Stimulated activated CD8-positive, alpha-beta memory T cell treated with anti-CD3 and anti-CD28 coated beads, Interleukin-7, amount 100 ng/mL, for 1 hour (primary cell): Measurements from ENCODE around the gene WFDC10A.
"Not testable (repeated sequence)": the region's sequence is repeated elsewhere in the genome, so short reads cannot be mapped to it uniquely, and the experiment has no call there.

Experiments
- DNase-seq, 2 donors: peaks; one replicate each; pipeline ENCODE4 v3.0.0-alpha.2; 2020; ENCODE audit warnings: low read depth in 2 of 2

Gene WFDC10A

GRCh38 chr20:45629496-45630100 is at the start of gene WFDC10A:
Gene WFDC10A (plus strand): TSS chr20:45629739. CDS start chr20:45629814, 75 bp downstream.
- no peak for DNase-seq

DNA sequence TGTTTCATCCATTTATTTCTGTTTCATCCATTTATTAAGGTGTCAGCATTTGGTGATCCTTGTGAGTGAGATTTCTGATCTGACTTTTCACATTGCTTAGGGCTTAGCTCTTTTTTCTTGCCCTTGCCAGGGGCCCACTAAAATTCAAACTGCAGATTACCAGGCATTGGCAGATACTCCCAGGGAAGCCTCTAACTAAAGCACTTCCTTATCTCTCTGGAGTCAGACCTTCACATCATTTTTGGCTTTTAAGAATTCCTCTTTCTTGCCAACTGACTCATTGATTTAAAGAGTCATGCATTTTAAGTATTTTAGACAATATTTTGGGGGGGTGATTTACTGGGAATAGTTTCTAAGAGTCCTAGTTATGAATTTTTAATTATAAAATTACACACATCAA is 47.8 kb upstream of the WFDC10A start:
- DNase-seq, result no peak

- no peak for DNase-seq
Measured at GRCh38 chr20:45583502-45583901, 46.0 kb upstream of the WFDC10A start.

DNA sequence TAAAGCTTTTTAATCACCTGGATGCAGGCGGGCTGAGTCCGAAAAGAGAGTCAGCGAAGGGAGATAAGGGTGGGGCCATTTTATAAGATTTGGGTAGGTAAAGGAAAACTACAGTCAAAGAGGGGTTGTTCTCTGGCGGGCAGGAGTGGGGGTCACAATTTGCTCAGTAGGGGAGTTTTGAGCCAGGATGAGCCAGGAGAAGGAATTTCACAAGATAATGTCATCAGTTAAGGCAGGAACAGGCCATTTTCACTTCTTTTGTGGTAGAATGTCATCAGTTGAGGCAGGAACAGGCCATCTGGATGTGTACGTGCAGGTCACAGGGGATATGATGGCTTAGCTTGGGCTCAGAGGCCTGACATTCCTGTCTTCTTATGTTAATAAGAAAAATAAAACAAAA is 45.2 kb upstream of the WFDC10A start:
- DNase-seq, result not testable (repeated sequence)

DNA sequence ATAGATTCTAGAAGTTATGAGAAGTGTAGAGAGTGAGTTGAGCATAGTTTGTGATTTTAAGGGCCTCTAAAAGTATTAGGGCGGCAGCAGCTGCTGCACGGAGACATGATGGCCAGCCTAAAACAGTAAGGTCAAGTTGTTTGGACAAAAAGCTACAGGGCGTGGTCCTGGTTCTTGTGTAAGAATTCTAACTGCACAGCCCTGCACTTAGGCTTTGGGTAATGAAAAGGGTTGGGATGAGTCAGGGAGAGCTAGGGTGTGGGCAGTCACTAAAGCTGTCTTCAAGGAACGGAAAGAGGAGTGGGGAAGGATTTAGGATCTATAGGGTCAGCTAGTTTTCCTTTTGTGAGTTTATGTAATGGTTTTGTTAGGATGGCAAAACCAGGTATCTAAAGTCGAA is 43.6 kb upstream of the WFDC10A start:
- not testable (repeated sequence) for DNase-seq

DNA sequence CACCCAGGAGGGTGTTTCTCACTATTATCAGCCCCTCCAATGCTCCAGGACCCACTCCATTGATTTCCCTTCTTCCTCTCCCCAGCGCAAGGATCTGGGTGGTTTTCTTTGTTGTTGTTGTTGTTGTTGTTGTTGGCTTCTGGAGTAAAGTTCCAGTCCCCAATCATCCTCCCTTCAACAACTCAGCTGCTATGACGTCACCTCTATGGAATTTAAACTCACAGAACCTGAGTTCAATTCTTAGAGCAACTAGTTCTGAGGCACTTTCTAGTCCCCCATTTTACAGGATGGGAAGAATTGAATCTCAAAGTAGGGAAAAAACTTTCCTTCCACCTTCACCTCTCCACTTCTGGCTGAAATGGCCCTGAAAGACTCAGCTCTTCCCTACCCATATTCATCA is 40.7 kb upstream of the WFDC10A start:
- no peak for DNase-seq

- DNase-seq, result no peak
Measured at GRCh38 chr20:45589725-45590124, 39.8 kb upstream of the WFDC10A start.

GRCh38 chr20:45592574-45593189 is 36.9 kb upstream of the WFDC10A start:
- no peak for DNase-seq

GRCh38 chr20:45593498-45593897 is 36.0 kb upstream of the WFDC10A start:
- no peak for DNase-seq

GRCh38 chr20:45595235-45595634 is 34.3 kb upstream of the WFDC10A start:
- DNase-seq, result no peak

- DNase-seq, result no peak
Measured at GRCh38 chr20:45607810-45608209, 21.7 kb upstream of the WFDC10A start.

DNA sequence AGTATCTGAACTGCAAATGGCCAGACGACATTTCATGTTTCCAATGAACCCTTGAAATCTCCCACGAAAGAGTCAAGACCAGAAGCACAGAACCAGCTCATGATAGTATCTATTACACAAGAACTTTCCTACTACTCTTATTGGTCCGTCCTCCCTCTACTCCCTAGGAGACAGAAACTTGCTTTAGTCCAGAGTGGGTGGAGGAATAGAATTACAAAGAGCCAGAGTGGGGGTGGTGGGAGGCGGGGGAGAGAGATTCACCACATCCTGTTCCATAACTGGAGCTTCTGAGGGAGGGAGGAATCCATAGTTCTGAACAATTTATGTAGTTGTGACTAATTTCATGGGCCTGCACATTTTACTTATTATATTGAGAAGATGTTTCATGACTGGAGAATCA is 18.5 kb upstream of the WFDC10A start:
- no peak for DNase-seq

- no peak for DNase-seq
Measured at GRCh38 chr20:45612314-45612713, 17.2 kb upstream of the WFDC10A start.

DNA sequence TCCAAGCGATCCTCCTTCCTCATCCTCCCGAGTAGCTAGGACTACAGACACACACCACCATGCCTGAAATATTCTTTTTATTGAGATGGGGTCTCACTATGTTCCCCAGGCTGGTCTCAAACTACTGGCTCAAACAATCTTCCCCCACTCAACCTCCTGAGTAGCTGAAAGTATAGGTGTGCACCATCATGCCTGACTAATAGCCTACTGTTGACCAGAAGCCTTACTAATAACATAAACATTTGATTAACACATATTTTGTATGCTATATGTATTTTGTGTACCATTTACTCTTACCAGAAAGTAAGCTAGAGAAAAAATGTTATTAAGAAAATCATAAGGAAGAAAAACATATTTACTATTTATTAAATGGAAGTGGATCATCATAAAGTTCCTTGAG is 11.9 kb upstream of the WFDC10A start:
- no peak for DNase-seq

DNA sequence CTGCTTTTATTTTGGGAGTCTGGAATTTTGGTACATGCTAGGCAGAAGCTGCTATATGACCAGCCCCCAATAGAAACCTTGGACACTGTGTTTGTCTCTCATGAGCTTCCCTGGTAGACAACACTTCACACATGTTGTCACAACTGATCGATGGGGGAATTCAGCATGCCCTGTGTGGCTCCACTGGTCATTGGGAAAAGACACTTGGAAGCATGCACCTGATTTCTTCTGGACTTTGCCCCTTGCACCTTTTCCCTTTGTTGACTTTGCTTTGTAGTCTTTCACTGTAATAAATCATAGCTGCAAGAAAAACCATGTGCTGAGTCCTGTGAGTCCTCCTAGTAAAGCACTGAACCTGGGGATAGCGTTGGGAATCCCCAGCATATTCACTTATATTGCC is 7.9 kb upstream of the WFDC10A start:
- DNase-seq, result no peak

DNA sequence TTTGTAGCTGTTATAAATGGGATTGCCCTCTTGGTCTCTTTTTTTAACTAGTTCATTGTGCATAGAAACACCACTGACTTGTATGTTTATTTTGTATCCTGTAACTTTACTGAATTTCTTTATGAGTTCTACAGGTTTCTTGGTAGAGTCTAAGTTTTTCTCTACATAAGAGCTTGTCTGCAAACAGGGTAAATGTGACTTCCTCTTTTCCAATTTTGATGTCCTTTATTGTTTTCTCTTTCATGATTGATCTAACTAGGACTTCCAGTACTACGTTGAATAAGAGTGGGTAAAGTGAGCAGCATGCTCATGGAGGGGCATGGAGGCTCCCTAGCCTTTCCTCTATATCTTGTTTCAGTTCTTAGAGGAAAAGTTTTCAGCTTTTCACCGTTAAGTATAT is 3.0 kb upstream of the WFDC10A start:
- no peak for DNase-seq

GRCh38 chr20:45630371-45630770 is 832 bp downstream of the WFDC10A start:
- DNase-seq, result no peak

DNA sequence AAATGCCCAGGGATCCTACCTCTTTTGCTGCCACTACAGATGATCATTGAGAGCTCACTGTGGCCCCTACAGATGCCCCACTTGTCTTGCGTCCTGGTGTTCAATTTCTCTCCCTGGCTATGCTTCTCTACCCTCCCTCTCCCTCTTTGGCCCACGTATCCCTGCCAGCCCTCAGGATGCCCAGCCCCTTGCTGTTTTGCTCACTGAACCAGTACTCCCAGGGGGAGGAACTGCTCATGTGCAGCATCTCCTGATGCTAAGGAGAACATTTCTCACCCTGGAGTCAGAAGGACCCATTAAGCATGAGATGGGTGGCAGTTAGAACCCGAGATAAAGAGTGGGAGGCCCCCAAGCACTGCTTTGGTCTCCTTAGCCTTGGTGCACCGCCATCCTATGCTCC is 1.6 kb downstream of the WFDC10A start, which contains the start of gene WFDC9:
Gene WFDC9 (minus strand): TSS at position 101 of the 400 bp plus-strand sequence. CDS start 21,103 bp downstream, outside the sequence.
- DNase-seq, result no peak

GRCh38 chr20:45636513-45636912 is 7.0 kb downstream of the WFDC10A start:
- DNase-seq, result no peak

GRCh38 chr20:45639687-45640086 is 10.1 kb downstream of the WFDC10A start:
- DNase-seq, result no peak

GRCh38 chr20:45641076-45641475 is 11.5 kb downstream of the WFDC10A start:
- DNase-seq, result not testable (repeated sequence)

- DNase-seq, result not testable (repeated sequence)
Measured at GRCh38 chr20:45645869-45646268, 16.3 kb downstream of the WFDC10A start.

GRCh38 chr20:45646875-45647274 is 17.3 kb downstream of the WFDC10A start:
- DNase-seq, result no peak
